Placental pericyte (primary cell): ENCODE data around the gene ENO1. TPM values are rescaled to one million over a fixed set of nuclear protein-coding genes. Genes with fewer than 3 reads are reported as not detected.

Experiments
- small RNA-seq: library from RNA; depleted of rRNA; stranded (forward); fragments of <200 nt; gene quantifications from one replicate; pipeline ENCODE3, GENCODE V24; 2012; ENCODE audit warnings: low replicate concordance
- total RNA-seq: library from RNA; depleted of rRNA; stranded (reverse); fragments of >200 nt; gene quantifications from 2 replicates; pipeline ENCODE4 v1.2.3, GENCODE V29; 2012

Gene ENO1
- total RNA-seq, result 1,273 and 1,983 TPM in 2 replicates

GRCh38 chr1:8878448-8878697 is at the start of gene ENO1:
Gene ENO1 (minus strand): TSS chr1:8878686. CDS start chr1:8874908, 3,778 bp downstream.

GRCh38 chr1:8817412-8818324 is 60.8 kb downstream of the ENO1 start, which contains the start of gene RERE:
Gene RERE (minus strand): TSS chr1:8817640.

Small RNA genes lying within 50 kb of the gene (small RNA-seq; reads per million reads assigned to genes)
- gene AL139415.2, result not detected
- gene MIR6728, result not detected
- not detected for gene RNU6-304P

Other genes with a start within 250 kb of the ENO1 start
- gene RERE, start 61.0 kb downstream of the ENO1 start, total RNA-seq, result 68.3 and 81.9 TPM in 2 replicates
- not detected in 2 replicates for gene CA6, start 67.2 kb upstream of the ENO1 start, total RNA-seq
- gene SLC2A7, start 147.7 kb upstream of the ENO1 start, total RNA-seq, result not detected in 2 replicates
- 0.86 and 2.6 TPM in 2 replicates for gene SLC2A5, start 190.9 kb upstream of the ENO1 start, total RNA-seq